HG03432 (cell line): Measurements from ENCODE around the gene RFPL4AL1.

Experiments used
- ATAC-seq: cut with Tn5 transposase; IDR thresholded peaks from one replicate; pipeline ENCODE4 v1.9.1; 2021; ENCODE audit warnings: mild to moderate bottlenecking, moderate library complexity; ENCODE audit not compliant: unreplicated experiment

RFPL4AL1 gene

GRCh38 chr19:55820037-55820436 is 51.1 kb downstream of the RFPL4AL1 start:
- ATAC-seq, result no peak
